OCI-M2 (cell line): ENCODE results near the gene ZNF592.
"Not testable (repeated sequence)": the region's sequence is repeated elsewhere in the genome, so short reads cannot be mapped to it uniquely, and the experiment has no call there.

ENCODE experiments used
- DNase-seq: peaks from one replicate; lab custom pipeline; 2025; ENCODE audit not compliant: unreplicated experiment; lab: John Stamatoyannopoulos, UW

The ZNF592 gene

DNA sequence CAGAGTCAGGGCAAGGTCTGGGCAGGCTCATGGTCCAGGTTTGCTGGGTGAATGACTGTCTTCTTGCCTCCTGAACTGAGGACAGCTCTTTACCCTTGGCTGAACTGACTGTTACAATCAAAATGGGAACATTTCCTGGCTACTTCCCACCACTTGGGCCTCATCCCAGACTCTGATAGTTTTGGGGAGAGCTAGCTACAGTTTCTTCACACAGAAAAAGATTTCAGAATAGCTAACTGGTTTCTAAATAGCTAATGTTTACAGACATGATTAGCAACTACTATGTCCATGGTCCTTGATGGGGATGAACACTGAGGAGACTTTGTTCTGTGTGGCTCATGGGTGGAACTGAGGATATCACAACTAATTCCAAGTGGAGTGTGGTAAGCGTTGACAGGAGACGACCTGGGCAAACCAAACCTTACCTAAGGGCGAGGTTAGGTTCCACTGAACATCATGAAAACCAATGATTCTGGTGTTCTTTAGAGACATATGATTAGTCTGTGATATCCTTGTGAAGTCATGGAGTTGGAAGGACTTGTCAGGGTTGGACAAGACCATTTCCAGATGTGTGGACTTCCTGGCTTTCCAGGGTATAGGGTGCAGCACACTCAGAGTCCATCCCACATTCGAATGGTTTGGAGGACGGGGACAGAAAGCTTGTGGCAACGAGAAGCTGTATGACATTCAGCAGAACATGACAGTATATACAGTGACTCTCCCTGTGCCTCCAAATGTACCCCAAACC lies 76.0 kb downstream of the ZNF592 start:
- DNase-seq: no peak

DNA sequence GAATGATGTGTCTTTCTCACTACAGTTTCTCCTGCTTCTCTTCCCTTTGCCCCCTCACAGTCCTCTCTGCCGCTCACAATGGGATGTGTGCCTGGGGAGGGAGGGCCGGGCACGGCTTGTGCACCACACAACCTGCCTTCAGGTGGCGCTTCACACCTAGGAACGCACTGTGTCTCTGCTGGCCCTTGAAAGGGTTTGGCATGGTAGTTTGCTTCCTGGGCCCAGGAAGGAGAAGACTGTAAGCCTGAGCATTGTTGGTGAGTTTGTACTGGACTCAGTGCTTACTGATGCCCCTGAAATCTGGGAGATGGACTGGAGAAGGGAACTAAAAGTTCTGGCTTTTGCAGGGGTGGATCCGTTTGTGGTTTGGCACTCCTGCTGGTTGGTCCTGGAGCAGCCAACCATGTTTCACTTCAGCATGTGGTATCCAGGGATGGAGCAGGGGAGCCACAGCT lies 78.0 kb downstream of the ZNF592 start:
- no peak for DNase-seq

DNA sequence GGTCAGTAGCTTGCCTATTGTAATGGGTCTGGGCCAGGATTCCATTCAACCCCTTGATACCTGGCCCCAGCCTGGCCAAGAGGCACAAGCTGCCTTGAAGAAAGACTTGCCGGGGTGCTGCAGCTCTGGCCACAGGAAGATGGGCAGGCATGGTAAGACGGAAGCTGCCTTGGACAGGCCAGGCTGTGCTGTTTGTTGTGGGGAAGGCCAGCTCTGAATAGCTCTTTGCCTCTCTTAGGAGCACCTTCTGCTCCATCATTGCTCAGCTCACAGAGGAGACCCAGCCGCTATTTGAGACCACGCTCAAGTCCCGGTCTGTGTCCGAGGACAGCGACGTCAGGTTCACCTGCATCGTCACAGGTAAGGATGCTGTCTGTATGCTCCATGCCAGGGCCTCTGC lies 78.9 kb downstream of the ZNF592 start:
- DNase-seq: no peak

DNA sequence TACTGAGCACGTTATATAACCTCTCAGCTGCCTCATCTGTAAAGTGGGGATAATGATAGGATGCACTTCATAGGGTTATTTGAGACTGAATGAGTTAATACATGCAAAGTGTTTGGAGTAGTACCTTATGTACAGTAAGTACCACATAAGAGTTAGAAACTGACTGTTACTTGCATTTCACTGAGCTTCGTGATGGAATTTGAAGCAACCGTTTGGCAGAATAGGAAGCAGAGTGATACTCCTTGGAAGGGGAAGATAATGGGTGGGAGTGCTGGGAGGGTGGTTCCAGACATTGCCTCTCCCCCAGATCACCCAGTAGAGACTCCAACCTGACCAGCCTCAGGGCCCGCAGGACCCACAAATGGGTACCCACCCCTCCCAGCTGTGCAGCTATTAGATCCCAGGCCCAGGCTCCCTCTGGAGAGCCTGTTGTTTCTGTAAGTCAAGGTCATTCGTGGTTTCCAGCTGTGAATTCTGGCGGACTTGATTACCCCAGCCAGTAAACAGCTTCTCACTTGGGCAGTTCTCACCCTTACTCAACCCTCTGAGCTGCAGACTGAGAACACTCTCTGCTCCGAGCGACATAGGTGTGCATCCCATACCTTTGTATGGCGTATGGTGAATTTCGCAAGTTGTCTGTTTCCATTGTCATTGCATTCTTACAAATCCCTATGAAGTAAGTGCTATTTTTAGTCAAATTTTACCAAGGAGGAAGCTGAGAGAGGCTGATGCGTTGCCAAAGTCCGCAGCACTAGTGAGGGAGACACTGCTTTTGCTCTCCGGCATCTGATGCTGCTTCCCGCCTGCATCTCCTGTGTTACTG lies 79.9 kb downstream of the ZNF592 start:
- DNase-seq: no peak

DNA sequence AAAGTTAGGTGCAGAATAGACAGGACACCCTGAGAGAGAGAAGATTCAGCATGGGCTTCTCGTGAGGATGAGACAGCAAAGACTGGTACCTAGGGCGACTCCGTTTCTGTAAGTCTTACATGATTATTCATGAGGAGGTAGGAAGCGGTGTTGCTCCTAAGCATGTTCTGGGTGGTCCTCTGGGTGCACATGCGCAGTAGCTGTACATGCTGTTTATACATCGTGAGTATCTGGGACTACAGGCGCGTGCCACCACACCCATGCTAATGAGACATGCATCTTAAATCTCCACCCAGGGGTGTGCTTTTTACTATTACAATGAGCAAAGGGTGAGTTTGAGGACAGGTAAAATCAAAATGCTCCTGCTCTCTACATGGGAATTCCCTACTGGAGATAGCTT lies 81.0 kb downstream of the ZNF592 start:
- no peak for DNase-seq

DNA sequence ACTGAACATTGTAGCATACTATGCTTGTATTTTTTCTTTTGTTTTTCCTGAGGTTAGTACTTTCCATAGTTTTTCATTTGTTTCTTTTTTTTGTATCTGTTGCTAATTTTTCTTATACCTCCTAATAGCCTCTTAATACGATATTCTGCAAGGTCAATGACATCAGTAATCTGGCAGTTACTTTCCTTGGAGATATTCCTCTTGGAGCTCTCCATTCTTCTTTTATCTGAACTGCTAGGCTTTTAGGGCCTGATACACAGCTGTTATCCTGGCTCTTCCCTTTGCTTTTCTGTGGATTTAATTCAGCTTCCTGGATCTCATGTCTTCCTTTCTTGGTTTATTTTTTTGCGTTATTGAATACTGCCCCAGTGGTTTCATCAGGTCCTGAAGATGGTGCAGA lies 81.6 kb downstream of the ZNF592 start:
- no peak for DNase-seq

DNA sequence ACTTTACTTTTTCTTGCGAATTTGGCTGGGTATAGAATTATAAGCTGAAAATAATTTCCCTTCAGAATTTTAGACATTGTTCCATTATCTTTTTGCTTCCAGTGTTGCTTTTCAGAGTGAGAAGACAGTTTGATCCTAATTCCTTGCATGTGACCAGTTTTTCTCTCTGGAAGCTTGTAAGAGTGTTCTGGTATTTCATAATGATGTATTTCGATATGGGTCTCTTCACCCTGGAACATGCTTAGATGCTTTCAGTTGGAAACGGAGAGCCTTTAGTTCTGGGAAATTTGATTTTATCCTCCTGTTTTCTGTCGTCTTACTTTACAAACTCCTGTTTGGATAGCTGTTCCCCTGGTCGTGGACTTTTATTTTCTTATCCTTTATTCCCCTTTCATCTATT lies 82.6 kb downstream of the ZNF592 start:
- no peak for DNase-seq

DNA sequence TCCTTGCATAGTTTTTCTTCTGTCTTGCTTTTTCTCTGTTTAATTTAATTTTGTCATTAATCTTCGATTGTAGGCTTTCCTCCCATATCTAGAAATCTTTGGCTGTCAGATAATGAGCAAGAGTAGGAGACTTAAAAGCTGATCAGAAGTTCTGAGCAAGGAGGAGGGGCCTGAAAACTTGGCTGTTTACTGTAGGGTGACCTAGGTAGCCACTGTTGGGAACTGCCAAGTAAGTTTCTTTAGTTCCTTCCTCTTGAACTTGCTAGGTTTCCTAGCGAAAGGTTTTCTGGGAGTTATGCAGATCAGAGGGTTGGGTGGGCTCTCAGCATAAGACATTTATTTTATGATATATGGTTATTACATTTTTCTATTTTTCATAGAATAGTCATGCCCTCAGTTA lies 83.2 kb downstream of the ZNF592 start:
- DNase-seq: no peak

DNA sequence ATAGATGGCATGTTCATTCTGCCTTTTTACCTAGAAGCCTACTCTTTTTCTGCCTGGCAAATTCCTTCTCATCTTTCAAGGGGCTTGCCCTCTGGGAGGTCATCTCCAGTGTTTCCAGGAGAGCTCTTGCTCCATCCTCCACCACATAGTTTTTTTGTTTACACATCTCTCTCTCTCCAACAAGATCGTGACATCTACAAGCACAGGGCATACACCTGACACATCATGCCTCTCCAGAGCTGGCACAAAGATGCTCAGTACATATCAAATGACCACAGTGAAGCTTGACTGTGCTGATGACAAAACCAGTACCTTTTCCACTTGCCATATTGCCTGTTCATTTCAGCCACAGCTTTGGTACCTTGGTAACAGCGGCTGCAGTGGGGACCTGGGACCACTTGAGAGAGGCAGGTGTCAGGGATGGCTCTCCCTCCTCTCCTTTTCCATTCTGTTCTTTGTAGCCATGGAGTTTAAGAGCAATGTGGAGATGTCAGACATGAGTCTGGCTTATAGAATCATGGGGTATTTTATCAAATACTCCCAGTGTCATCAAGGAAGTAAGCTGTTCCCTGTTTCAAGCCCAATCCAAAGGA lies 84.2 kb downstream of the ZNF592 start:
- DNase-seq: no peak

DNA sequence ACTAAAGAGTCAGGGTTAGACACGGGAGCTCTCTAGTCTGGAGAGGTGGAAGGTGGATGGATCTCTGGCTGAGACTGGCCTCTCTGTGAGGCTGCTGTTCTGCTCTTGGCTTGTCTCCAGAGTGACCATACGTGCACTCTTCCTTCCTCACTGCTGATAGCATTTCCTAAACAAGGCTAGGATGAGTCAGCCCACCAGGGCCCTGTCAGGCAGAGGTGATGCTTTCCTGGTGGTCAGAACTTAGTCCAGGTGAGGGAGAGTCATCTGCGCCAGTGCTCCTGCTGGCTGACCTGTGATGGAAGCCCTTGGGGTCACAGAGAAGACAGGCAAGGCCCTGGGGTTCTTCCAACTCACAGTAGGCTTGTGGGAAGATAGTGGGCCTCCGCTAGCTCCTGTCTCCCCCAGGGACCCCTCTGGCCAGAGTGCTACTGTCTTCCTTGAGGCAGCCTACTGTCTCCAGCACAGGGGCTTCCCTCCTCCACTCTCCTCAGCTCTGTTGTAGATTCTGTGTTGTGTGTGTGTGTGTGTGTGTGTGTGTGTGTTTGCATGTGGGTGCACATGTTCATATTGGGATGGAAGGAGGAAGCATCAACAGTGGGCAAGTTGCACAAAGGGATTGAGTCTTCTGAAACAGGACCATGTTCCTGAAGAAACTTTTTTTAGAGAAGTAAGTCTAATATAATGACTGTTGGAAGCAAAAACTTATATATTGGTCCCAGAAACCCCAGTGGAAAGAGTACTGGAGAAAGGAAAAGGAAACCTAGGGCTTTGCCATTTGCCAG lies 85.2 kb downstream of the ZNF592 start:
- no peak for DNase-seq

DNA sequence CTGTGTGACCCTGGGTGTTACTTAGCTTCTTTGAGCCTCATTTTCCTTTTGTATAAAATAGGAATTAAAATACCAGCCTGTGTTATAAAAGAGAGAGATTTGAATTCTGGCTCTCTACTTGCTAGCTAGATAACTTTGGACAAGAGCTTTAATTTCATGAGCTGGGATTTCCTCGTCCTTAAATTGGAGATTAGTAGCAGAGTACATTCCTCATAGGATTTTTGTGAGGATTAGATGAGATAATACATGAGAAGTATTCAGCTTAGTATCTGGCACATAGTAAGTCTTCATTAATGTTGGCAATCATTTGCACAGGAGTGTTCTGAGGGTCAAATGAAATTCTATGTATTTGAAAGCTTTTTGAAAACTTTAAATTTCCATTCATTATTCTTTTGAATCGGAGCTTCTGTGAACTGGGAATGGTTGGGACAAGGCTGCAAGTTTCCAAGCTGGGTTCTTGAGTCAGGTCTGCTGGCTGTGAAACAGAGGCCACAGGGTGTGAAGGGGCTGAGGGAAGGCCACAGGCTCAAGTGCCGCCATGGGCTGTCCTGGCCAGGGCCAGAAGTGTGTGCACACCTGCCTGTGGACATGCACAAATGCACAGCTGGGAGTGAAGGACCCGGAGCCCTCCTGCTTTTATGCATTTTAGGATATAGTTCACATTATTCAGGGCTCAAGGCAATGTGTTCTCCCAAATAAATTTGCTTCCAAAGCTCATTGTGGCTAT lies 86.0 kb downstream of the ZNF592 start:
- no peak for DNase-seq

DNA sequence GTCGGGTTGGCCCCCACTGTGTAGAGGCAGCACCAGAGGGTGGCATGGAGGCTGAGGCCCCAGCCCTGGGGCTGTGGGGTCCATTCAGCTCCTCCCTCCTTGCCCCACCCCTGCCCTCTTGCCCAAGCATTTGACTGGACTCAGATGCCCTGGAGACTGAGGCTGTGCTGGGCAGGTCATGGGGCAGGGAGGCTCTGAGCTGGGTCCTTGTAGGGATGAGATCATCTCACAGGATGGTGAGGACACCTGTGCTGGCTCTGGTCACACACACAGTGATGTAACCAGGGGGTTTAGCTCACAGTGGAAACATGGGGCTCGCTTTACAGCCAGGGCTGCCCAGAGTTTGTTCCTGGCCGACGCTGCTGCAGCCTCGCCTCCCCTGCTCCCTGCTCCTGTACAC lies 86.6 kb downstream of the ZNF592 start:
- DNase-seq: no peak

DNA sequence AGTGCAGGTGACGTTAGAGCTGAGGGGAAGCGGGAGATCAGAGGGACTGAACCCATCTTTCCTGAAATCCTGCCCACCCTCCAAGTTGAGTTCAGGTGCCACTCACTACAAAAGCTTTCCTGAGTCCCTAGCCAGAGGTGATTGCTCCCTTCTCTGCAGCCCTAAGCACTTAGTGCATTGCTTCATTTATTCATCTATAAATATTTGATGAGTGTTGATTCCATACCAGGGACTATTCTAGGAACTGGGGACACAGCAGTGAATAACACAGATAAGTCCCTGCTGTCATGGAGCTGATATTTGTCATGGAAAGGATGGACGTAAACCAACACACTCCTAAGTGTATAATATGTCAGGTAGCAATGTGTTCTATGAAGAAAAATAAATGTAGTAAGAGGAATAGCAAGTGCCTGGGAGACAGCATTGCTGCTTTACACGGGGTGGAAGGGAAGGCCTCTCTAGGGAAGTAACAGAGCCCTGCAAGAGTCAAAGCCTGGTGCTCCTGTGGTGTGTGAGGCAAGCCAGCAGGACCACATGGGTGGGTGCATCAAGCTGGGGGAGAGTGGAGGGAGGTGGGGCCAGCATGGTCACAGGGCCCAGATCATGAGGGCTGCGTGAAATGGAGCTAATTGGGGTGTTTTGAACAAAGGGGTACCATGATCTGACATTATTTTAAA lies 87.4 kb downstream of the ZNF592 start:
- DNase-seq: no peak

DNA sequence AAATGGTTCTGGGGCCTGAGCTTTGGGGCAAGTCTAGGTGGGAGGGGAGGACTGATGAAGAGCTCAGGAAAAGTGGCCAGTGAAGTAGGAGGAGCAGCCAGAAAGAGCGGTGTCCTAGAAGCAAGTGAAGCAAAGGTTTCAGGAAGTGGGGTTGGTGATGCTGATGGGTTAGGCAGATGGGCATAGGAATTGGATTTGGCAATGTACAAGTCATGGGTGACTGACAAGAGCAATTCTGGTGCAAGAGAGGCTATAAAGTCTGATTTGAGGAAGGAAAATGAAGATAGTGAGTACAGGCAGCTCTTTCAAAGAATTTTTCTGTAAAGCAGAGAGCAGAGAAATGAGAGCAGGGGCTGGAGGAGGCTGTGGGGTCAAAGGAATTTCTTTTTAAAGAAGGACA lies 88.5 kb downstream of the ZNF592 start:
- DNase-seq: no peak

DNA sequence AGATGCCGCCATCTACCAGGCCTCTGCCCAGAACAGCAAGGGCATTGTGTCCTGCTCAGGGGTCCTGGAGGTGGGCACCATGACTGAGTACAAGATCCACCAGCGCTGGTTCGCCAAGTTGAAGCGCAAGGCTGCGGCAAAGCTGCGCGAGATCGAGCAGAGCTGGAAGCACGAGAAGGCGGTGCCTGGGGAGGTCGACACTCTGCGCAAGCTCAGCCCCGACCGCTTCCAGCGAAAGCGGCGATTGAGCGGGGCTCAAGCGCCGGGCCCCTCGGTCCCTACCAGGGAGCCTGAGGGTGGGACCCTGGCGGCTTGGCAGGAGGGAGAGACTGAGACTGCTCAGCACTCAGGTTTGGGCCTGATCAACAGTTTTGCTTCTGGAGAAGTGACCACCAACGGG lies 91.3 kb downstream of the ZNF592 start:
- no peak for DNase-seq

DNA sequence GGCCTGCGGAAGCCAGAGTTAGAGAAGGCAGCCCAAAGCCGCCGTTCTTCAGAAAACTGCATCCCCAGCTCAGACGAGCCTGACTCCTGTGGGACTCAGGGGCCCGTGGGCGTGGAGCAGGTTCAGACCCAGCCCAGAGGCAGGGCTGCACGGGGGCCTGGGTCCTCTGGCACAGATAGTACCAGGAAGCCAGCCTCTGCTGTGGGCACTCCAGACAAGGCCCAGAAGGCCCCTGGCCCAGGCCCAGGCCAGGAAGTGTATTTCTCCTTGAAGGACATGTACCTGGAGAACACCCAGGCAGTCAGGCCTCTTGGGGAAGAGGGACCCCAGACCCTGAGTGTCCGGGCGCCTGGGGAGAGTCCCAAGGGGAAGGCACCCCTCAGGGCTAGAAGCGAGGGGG lies 91.9 kb downstream of the ZNF592 start:
- no peak for DNase-seq

DNA sequence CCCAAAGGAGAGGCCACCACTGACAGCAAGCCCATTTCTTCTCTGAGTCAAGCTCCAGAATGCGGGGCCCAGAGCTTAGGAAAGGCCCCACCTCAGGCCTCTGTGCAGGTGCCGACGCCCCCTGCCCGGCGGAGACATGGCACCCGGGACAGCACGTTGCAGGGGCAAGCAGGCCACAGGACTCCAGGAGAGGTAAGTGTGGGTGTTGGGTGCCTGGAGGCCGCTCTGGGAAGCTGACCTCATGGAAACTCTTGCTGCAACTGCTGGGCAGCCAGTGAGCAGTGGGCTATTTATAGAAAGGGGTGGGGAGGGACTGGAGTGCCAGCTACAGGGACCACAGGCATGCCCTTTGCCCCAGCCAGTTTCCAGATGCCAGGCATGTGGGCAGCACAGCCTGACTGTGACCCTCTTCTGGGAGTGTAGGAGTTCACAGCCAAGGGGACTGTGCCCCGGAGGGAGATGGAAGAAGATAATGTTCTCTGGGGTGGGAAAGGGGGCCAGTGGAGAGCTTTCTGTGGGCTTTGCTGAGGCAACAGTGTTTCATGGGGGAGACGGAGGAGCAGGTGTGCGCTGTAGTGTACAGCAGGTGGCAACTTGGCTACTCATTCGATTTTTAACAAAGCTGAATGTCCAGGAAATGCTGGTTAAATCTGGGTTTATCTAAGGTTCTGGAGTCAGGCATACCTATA lies 92.5 kb downstream of the ZNF592 start:
- DNase-seq: no peak

DNA sequence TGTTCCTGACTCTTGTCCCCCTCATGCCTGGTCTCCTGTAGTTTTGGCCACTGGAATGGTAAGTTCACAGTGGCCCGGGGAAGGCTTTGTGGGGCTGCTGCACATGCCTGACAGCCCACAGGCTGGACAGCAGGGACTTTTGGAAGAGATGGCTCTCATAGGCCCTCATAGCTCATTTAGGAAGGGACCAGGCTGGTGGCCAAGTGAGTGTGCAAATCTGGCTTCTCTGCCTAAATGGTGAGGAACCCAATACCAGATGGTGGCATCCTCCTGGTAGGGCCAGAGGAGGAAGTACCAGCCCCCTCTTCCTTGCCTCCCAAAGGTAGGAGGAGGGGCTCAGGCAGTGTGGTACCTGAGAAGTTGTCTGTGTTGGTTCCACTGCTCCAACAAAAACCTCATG lies 94.4 kb downstream of the ZNF592 start:
- DNase-seq: no peak

DNA sequence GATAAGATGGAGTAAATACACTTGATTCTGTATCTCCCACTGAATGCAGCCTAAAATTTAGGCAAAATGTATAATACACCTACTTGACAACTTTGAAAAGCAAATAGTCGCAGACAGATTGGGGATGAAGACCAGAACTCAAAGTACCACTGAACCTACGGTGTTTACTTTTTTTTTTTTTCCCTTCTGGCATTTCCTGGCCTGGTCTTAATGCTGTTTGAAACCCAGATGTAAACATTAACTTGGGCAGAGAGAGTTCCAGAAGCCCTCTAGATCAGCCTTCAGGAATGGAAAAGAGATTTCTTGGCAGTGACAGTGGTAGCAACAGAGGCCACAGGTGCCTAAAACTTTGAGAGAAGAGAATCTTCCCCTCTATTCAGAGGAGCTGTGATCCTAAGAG lies 96.6 kb downstream of the ZNF592 start:
- no peak for DNase-seq

DNA sequence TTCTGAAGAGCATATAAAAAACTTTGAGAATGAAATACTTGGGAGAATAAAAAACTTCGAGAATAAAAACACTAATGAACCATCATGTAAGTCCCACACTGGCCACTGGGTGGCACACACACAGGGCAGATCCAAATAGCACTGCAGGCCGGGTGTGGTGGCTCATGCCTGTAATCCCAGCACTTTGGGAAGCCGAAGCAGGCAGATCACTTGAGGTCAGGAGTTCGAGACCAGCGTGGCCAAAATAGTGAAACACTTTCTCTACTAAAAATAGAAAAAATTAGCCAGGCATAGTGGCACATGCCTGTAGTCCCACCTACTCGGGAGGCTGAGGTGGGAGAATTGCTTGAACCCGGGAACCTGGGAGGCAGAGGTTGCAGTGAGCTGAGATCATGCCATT lies 97.2 kb downstream of the ZNF592 start:
- not testable (repeated sequence) for DNase-seq
